HepG2 (cell line): ENCODE results near the gene ANKS4B. TPM values are rescaled to one million over a fixed set of nuclear protein-coding genes. Genes with fewer than 3 reads are reported as not detected.

Experiments
- FOXK1 ChIP-seq: sonication (generic); formaldehyde crosslinking; IDR thresholded peaks from 2 replicates; pipeline ENCODE4 v1.4.0; 2020; ENCODE audit warnings: low read depth, missing genetic modification reagents, borderline replicate concordance
- HOXA9 ChIP-seq: sonication (generic); formaldehyde crosslinking; IDR thresholded peaks from 2 replicates; pipeline ENCODE4 v1.8.1; 2022; ENCODE audit warnings: missing genetic modification reagents, mild to moderate bottlenecking, moderate library complexity, borderline replicate concordance
- KLF13 ChIP-seq: sonication (generic); formaldehyde crosslinking; IDR thresholded peaks from 2 replicates; pipeline ENCODE4 v1.4.0; 2020; ENCODE audit warnings: mild to moderate bottlenecking, missing genetic modification reagents
- REST ChIP-seq, 2 experiments: IDR thresholded peaks; 2 replicates each; pipeline ENCODE4 v1.6.1; 2011 to 2012; ENCODE audit warnings: low read length in 2 of 2, borderline replicate concordance in 1 of 2, low read depth in 1 of 2, mild to moderate bottlenecking in 1 of 2, moderate library complexity in 1 of 2
- SETDB1 ChIP-seq: sonication (generic); formaldehyde crosslinking; IDR thresholded peaks from 2 replicates; pipeline ENCODE4 v1.5.1; 2020; ENCODE audit warnings: missing genetic modification reagents, mild to moderate bottlenecking, borderline replicate concordance
- SNAPC2 ChIP-seq: sonication (generic); formaldehyde crosslinking; IDR thresholded peaks from 2 replicates; pipeline ENCODE4 v1.8.1; 2022; ENCODE audit warnings: mild to moderate bottlenecking, missing genetic modification reagents
- ZBED4 ChIP-seq: sonication (generic); formaldehyde crosslinking; IDR thresholded peaks from 2 replicates; pipeline ENCODE4 v1.4.0; 2020; ENCODE audit warnings: missing genetic modification reagents, borderline replicate concordance
- ZNF160 ChIP-seq: sonication (generic); formaldehyde crosslinking; IDR thresholded peaks from 2 replicates; pipeline ENCODE4 v1.8.0; 2022; ENCODE audit warnings: mild to moderate bottlenecking, inconsistent platforms, missing genetic modification reagents
- ZNF256 ChIP-seq: sonication (generic); formaldehyde crosslinking; conservative IDR thresholded peaks from 2 replicates; pipeline ENCODE4 v1.4.0; 2020; ENCODE audit warnings: missing genetic modification reagents
- ZNF33B ChIP-seq: sonication (generic); formaldehyde crosslinking; IDR thresholded peaks from 2 replicates; pipeline ENCODE4 v1.5.1; 2020; ENCODE audit warnings: mild to moderate bottlenecking, missing genetic modification reagents
- ZNF34 ChIP-seq: sonication (generic); formaldehyde crosslinking; IDR thresholded peaks from 2 replicates; pipeline ENCODE4 v1.4.0; 2020; ENCODE audit warnings: mild to moderate bottlenecking, missing genetic modification reagents, borderline replicate concordance
- ZNF44 ChIP-seq: sonication (generic); formaldehyde crosslinking; IDR thresholded peaks from 2 replicates; pipeline ENCODE4 v1.5.1; 2020; ENCODE audit warnings: mild to moderate bottlenecking, missing genetic modification reagents
- ZNF629 ChIP-seq: sonication (generic); formaldehyde crosslinking; conservative IDR thresholded peaks from 2 replicates; pipeline ENCODE4 v1.5.0; 2020; ENCODE audit warnings: missing genetic modification reagents
- ZNF891 ChIP-seq: sonication (generic); formaldehyde crosslinking; IDR thresholded peaks from 2 replicates; pipeline ENCODE4 v1.5.0; 2020; ENCODE audit warnings: mild to moderate bottlenecking, missing genetic modification reagents
- polyA plus RNA-seq, 8 experiments: library from polyadenylated mRNA; depleted of rRNA in 3 of 8; stranded (reverse) in 7 of 8; unstranded in 1 of 8; fragments of >200 nt; fragmentation: Illumina TruSeq in 4 of 8; extraction: Trizol in 4 of 8; gene quantifications; 2 replicates each; pipeline versions ENCODE4 v1.2.1 to v1.2.3, GENCODE V29; 2011 to 2016; ENCODE audit warnings: low read depth in 4 of 8, missing spikeins in 1 of 8, mixed read lengths in 1 of 8; ENCODE audit not compliant: insufficient read depth in 1 of 8
- total RNA-seq, 5 experiments: library from RNA; depleted of rRNA; stranded (reverse); fragments of >200 nt; fragmentation: Illumina TruSeq; extraction: Trizol; gene quantifications; 2 replicates each; pipeline ENCODE4 v1.2.3, GENCODE V29; 2016; ENCODE audit warnings: low read depth in 1 of 5
- TF ChIP-seq, protein P1 (sequence below): sonication (generic); formaldehyde crosslinking; IDR thresholded peaks from 2 replicates; pipeline ENCODE4 v1.4.0; 2020; ENCODE audit warnings: mild to moderate bottlenecking, missing genetic modification reagents

The ANKS4B gene
- total and polyA plus RNA-seq, 2 of the 13 experiments (the other 11 are each of a cell fraction or from before 2014, with no cell fraction given): 6.5 to 30.0 TPM

DNA sequence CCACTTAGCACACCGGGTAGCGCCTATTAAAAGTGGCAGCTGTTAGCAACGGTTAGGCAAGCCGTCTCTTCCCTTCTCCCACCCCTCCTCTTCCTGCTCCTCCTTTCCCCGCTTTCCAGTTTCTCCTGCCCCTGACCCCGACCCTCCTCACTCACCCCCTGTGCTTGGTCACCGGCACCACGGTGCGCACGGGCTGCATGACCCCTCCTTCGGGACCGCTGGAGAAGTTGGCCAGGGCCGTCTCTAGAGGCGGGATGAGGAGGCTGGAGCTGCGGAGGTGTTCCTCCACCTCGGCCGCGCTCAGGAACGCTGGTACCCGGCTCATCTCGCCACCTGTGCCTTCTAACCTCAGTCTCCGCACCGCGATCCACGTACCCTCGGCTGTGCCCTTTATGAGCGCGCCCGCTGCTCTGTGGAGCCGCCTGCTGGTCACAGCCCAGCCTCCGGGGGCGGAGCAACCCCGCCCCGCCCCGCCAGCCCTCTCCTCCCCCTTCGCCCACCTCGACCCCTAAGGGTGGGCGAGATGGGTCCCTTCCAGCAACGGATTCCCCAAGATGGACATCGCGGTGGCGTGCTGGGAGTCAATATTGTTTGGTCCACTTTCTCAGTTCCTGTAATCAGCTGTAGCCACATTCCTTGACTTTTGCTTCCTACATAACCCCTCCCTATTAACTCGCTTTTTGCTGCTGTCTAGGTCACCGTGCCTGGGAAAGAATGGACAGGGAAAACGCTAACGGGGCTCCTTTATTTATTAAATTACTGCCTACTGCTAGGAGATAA, 44.6 kb downstream of the ANKS4B start, which contains the start of gene CRYM (continued):
- TF ChIP-seq ZNF33B (CRISPR knock-in tag) (0 out of 2 replicates have a peak, but pooled peaks have one; percentile 25), KLF13 (CRISPR knock-in tag) (peak; percentile 84; the same call in 1 of the 2 replicates), REST (IDR thresholded peaks at IDR 0.05; ENCODE audit: borderline replicate concordance in 1 of 2, low read depth in 1 of 2, low read length in 2 of 2) (no peak), FOXK1 (CRISPR knock-in tag) (peak; percentile 60; the same call in 1 of the 2 replicates), ZNF256 (0 out of 2 replicates have a peak, but pooled peaks have one; percentile 28), ZNF629 (peak; percentile 95), HOXA9 (CRISPR knock-in tag) (no peak; the same call in 1 of the 2 replicates), ZBED4 (0 out of 2 replicates have a peak, but pooled peaks have one; percentile 45), ZNF44 (no peak), ZNF891 (peak; percentile 83), SETDB1 (no peak), SNAPC2 (CRISPR knock-in tag) (no peak), ZNF34 (peak; percentile 65; the same call in 1 of the 2 replicates), ZNF160 (no peak)
- TF ChIP-seq, protein P1, sequence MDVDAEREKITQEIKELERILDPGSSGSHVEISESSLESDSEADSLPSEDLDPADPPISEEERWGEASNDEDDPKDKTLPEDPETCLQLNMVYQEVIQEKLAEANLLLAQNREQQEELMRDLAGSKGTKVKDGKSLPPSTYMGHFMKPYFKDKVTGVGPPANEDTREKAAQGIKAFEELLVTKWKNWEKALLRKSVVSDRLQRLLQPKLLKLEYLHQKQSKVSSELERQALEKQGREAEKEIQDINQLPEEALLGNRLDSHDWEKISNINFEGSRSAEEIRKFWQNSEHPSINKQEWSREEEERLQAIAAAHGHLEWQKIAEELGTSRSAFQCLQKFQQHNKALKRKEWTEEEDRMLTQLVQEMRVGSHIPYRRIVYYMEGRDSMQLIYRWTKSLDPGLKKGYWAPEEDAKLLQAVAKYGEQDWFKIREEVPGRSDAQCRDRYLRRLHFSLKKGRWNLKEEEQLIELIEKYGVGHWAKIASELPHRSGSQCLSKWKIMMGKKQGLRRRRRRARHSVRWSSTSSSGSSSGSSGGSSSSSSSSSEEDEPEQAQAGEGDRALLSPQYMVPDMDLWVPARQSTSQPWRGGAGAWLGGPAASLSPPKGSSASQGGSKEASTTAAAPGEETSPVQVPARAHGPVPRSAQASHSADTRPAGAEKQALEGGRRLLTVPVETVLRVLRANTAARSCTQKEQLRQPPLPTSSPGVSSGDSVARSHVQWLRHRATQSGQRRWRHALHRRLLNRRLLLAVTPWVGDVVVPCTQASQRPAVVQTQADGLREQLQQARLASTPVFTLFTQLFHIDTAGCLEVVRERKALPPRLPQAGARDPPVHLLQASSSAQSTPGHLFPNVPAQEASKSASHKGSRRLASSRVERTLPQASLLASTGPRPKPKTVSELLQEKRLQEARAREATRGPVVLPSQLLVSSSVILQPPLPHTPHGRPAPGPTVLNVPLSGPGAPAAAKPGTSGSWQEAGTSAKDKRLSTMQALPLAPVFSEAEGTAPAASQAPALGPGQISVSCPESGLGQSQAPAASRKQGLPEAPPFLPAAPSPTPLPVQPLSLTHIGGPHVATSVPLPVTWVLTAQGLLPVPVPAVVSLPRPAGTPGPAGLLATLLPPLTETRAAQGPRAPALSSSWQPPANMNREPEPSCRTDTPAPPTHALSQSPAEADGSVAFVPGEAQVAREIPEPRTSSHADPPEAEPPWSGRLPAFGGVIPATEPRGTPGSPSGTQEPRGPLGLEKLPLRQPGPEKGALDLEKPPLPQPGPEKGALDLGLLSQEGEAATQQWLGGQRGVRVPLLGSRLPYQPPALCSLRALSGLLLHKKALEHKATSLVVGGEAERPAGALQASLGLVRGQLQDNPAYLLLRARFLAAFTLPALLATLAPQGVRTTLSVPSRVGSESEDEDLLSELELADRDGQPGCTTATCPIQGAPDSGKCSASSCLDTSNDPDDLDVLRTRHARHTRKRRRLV (CRISPR knock-in tag): no peak
